Measurements from ENCODE around the gene WFIKKN2.

The WFIKKN2 gene

DNA sequence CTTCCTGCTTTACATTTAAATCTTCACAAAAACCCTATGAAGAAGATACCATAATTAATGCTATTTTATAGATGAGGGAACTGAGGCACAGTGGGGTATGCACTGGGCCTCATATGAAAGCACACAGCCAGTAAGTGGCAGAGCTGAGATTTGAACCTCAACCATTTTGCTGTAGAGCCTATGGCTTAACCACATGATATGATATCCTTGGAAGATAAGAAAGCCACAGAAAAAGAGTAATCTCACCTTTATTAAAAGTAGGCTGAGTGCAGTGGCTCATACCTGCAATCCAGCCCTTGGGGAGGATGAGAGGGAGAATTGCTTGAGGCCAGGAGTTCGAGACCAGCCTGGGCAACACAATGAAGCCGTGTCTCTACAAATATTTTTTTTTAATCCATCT lies 45.8 kb downstream of the WFIKKN2 start:
- DNase-seq, result no peak

DNA sequence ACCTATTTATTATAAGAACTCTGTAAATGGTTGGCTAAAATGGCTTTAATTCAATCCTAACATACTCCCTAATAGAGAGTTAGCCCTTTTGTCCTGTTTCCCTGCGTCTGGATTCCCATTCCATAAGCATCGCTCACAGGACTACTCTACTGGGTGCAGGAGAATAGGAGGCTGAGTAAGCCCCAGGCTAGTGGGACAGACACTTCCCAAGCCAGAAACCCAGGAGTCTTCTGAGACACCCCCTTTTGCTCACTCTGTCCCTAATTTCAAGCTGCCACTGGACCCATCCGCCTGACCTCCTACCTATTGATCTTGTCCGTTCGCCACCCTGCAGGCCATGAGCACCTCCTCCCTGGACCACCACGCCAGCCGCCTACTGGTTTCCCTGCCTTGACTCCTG lies 47.5 kb downstream of the WFIKKN2 start:
- no peak for DNase-seq

DNA sequence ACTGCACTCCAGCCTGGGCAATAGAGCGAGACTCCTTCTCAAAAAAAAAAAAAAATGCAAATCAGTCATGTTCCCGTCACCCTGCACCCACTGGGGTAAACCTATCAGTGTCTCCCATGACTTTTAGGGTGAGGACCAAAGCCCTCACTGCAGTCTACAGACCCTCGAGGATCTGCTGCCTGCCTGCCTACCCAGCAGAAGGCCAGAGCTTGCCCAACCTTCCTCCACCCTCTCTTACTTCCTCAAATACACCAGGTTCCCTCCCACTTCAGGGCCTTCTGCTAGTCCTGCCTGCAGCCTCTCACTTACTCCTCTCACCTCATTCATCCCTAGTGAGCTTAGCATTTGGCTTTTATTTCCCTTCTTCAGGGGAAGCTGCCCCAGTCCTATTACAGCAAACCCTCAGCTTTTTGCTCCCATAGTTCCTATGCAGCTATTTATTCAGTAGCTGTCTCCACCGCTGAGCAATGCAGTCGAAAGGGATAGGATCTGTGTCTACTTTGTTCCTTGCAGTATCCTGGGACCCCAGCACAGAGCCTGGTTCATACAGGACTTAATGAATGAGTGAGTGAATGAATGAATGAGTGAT lies 48.6 kb downstream of the WFIKKN2 start:
- no peak for DNase-seq

DNA sequence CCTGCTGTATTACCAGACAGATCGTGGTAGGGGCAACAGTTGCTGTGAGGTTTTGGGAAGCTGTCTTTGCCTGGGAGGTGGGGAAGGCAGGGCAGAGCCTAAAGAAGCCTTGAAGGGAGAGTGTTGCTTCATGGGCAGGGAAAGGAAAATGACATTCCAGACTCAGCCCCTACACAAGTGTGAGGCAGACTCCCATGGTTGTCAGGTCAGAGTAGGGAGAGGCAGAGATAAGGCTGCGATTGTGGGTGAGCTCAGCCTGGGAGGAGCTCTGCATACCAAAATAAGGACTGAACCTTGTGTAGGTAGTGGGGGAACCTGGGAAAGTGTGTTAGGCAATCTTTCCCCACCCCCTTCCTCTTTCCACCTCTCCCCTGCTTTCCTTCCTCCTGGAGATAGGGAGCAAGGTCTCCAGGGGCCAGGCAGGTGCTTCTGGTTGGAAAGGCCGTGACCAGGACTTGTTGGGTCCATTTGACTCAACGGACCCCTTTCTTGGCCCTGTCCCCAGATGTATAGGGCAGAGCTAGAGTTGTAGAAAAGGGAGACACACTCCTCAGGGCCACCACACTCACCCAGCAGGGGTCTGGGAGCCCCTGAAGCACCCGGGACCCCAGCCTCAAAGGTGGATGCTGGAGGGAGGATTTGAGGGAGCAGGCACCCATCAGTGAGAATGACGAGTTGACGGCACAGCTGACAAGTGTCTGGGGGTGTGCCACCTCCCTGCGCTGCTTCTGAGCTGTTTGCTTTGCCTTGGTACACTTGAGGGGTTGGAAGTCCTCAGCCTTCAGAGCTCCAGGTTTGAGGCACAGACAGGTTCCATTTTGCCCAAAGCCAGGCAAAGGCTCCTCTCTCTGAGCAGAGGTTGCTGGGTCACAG lies 49.3 kb downstream of the WFIKKN2 start:
- DNase-seq, result no peak

DNA sequence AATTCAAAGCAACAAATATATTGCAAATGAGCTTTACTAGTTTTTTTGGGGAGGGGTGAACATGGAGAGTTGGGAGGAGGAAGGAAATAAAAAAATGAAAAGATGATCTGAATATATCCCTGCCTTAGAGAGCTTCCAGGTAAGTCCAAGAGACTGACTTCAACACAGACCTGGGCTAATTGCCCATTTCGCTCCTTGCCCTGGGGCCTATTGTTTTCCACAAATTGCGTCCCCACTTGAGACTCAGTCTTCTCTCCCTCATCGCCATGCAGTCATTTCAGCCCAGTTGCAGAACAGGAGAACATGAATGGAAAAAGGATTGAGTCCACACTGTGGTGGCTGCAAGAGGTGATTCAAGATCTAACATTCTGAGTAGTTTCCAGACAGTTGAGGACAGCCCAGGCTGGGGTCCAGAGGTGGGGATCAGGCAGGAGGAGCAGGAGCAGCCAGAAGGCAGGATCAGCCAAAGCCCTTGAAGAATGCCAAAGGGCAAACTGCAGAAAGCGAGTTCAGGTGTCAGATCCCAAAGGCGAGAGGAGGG lies 52.4 kb downstream of the WFIKKN2 start:
- no peak for DNase-seq

DNA sequence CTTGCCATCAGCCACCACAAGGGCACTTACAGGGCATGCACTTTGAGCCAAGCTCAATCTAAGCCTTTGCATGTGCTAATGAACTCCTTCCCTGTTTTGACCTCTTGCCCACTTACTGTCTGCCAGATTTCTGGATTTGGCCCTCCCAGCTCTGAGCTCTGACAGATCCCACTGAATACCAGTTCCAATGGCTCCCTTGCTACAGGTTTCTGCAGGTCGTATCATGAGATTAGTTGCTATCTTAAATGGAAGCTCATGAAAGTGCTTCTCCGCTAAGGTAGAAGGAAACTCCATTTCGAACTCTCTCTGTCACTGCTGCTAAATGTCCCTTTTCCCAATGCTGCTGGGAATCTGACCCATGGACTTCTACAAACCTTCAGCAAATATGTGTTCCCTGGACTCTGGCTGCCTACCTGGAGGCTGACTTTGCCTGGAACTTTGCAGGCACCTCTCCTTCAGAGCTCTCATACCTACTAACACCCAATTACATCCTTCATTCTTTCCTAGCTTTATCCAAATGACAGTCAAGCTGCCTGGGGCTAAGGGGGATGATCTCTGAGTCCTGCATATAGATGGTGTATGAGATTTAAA lies 54.2 kb downstream of the WFIKKN2 start:
- no peak for DNase-seq

DNA sequence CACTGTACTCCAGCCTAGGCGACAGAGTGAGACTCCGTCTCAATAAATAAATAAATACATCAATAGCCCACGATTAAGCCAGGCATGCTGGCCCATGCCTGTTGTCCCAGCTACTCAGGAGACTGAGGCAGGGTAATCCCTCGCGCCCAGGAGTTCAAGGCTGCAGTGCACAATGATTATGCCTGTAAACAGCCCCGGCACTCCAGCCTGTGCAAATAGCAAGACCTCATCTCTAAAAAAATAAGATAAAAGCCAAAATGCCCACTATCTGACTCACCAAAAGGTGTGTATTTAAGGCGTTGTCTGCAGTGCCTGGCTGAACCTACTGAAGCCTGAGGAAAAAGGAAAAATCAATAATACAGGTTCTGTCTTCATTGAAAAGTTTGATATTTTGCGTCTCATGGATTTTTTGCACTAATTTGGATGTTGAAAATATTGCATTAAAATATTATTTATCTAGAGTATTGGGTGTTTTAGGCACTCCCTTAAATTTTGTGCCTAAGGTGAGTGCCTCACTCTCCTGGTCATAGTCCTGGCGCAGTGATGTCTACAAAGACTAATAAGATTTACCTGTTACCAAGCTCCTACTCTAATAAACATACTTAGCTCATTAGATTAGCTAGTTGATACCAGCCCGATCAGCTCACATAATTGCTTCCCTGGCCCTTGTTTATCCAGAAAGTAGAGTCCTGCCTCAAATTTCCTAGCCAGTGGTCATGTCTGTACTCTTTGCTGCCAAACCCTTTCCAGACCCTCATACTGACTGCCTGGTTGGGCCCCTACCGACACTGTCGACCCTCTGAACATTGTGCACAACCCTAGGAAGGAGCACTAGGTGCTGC lies 55.5 kb downstream of the WFIKKN2 start:
- DNase-seq, result no peak

DNA sequence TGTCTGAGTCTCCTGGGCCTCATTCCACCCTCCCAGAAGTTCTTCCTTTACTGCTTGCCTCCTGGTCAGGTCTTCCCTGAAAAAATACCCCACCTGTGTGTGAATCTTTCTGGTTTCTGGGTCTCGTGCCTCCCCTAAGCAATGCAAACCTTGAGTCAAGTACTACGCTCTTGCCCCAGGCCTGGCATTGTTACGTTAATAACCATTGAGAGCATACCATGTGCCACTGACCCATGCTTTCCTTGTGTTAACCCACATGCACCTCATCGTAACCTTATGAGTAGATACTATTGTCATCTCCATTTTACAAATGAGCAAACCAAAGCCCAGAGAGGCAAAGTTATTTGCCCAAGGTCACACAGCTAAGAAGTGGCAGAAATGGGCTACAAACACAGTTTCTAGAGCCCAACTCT lies 56.2 kb downstream of the WFIKKN2 start:
- no peak for DNase-seq

Measured in NCI-H526 treated with DMSO at 0.1 percent for 48 hours (cell line).